ENCODE data around the gene SGMS1.

The SGMS1 gene

DNA sequence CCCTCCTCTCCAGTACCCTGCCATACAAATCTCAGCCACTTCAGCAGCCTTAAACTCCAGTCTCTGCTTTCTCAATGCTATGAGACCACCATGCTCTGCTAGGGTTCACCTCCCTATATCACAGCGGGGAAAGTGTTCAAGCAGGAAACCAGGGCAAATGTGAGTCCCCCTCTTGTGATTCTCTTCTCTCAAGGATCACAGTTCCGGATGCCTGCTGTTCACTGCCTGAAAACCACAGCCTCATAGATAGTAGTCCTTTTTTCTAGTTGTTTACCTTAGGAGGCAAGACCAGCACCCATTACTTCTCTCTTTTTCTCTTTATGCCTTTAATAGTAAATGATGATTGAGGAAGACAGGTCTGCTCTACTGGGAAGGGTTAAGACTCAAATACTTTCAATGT is 100.8 kb downstream of the SGMS1 start:
- TF ChIP-seq, protein P1, sequence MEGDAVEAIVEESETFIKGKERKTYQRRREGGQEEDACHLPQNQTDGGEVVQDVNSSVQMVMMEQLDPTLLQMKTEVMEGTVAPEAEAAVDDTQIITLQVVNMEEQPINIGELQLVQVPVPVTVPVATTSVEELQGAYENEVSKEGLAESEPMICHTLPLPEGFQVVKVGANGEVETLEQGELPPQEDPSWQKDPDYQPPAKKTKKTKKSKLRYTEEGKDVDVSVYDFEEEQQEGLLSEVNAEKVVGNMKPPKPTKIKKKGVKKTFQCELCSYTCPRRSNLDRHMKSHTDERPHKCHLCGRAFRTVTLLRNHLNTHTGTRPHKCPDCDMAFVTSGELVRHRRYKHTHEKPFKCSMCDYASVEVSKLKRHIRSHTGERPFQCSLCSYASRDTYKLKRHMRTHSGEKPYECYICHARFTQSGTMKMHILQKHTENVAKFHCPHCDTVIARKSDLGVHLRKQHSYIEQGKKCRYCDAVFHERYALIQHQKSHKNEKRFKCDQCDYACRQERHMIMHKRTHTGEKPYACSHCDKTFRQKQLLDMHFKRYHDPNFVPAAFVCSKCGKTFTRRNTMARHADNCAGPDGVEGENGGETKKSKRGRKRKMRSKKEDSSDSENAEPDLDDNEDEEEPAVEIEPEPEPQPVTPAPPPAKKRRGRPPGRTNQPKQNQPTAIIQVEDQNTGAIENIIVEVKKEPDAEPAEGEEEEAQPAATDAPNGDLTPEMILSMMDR (conservative IDR thresholded peaks at IDR 0.05; ENCODE audit: low read depth, low read length), result no peak
- no peak overlapping the region for H3K4me3 ChIP-seq (ENCODE audit: low read depth, low read length)
- DNase-seq (ENCODE audit: low read depth), result peak; percentile 49

DNA sequence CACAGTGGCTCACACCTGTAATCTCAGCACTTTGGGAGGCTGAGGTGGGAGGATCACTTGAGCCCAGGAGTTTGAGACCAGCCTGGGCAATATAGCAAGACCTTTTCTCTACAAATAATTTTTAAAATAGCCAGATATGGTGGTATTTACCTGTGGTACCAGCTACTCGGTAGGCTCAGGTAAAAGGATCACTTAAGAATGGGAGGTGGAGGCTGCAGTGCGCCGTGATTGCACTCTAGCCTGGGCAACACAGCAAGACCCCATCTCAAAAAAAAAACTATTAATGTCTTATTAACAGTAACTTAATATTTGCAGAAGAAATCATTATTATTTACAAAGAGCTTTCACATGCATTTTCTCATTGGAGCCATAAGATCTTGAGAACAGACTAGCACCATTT is 103.6 kb downstream of the SGMS1 start:
- H3K4me3 ChIP-seq (ENCODE audit: low read depth, low read length), result no peak overlapping the region
- DNase-seq (ENCODE audit: low read depth), result no peak
- TF ChIP-seq, protein P1 (conservative IDR thresholded peaks at IDR 0.05; ENCODE audit: low read depth, low read length), result no peak

DNA sequence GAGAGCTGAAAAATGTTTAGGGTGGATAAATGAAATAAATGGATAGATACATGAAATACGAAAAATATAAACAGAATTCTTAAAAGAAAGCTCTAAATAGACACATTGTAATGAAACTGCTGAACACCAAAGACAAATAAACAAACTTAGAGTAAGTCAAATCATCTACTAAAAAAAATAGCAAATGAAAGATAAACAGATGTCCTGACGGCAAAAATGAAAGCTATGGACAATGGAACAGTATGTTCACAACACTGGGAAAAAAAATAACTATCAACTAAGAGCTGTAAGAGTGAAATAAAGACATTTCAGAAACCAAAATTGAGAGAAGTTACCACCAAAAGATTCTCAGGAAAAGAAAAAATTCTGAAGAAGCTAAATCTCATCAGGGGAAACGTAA is 106.1 kb downstream of the SGMS1 start:
- TF ChIP-seq, protein P1 (conservative IDR thresholded peaks at IDR 0.05; ENCODE audit: low read depth, low read length), result no peak
- DNase-seq (ENCODE audit: low read depth), result peak; percentile 50

GRCh38 chr10:50516171-50516570 is 107.6 kb downstream of the SGMS1 start:
- DNase-seq (ENCODE audit: low read depth), result no peak
- TF ChIP-seq, protein P1 (conservative IDR thresholded peaks at IDR 0.05; ENCODE audit: low read depth, low read length), result no peak
- no peak overlapping the region for H3K4me3 ChIP-seq (ENCODE audit: low read depth, low read length)

More for the DNA sequence above, 106.1 kb downstream of the SGMS1 start:
- H3K4me3 ChIP-seq (ENCODE audit: low read depth, low read length), result no peak overlapping the region

- TF ChIP-seq, protein P1 (conservative IDR thresholded peaks at IDR 0.05; ENCODE audit: low read depth, low read length), result no peak
- H3K4me3 ChIP-seq (ENCODE audit: low read depth, low read length), result no peak overlapping the region
- DNase-seq (ENCODE audit: low read depth), result no peak
These were observed 108.3 kb downstream of the SGMS1 start for GRCh38 chr10:50515420-50515819.

GRCh38 chr10:50514995-50515394 is 108.8 kb downstream of the SGMS1 start:
- no peak overlapping the region for H3K4me3 ChIP-seq (ENCODE audit: low read depth, low read length)
- TF ChIP-seq, protein P1 (conservative IDR thresholded peaks at IDR 0.05; ENCODE audit: low read depth, low read length), result no peak
- DNase-seq (ENCODE audit: low read depth), result no peak

DNA sequence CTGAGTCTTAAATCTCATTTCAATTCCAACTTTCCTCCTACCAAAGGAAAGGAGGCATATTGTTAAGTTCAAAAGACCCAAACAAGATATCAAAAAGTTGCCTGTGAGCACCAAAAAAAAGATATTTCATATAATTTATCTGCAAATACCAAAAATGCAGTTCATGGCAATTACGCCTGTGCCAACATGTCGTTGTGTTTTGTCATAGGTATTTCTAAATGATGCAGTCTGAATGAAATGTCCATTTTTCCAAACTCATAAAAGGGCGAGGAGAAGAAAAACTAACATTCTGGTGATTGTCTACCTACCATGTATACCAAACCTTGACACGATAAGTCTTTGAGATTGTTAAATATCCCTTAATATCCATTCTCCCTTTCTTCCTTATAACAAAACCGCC is 109.8 kb downstream of the SGMS1 start:
- H3K4me3 ChIP-seq (ENCODE audit: low read depth, low read length), result no peak overlapping the region
- DNase-seq (ENCODE audit: low read depth), result no peak
- TF ChIP-seq, protein P1 (conservative IDR thresholded peaks at IDR 0.05; ENCODE audit: low read depth, low read length), result no peak
